GM12878 (cell line): ENCODE data around the gene CTBP1.

Source experiments
- EZH2 ChIP-seq: IDR thresholded peaks from 2 replicates; pipeline ENCODE4 v1.6.1; 2012; ENCODE audit warnings: low read depth, mild to moderate bottlenecking, control low read depth, inconsistent platforms, low read length, borderline replicate concordance; ENCODE audit not compliant: control insufficient read depth
- TAF1 ChIP-seq: IDR thresholded peaks from 2 replicates; pipeline ENCODE4 v1.6.1; 2011; ENCODE audit warnings: mild to moderate bottlenecking, low read depth, low read length, borderline replicate concordance
- TBL1XR1 ChIP-seq: IDR thresholded peaks from 2 replicates; pipeline ENCODE4 v1.6.1; 2012; ENCODE audit warnings: low read depth, low read length, improper control_type of control experiment
- TF ChIP-seq, protein P1 (sequence below): IDR thresholded peaks from 2 replicates; pipeline ENCODE4 v1.6.1; 2012; ENCODE audit warnings: low read depth, low read length, improper control_type of control experiment
- TF ChIP-seq, protein P2 (sequence below), 3 experiments: IDR thresholded peaks in 2 of 3; conservative IDR thresholded peaks in 1 of 3; 2 replicates each; pipeline ENCODE4 v1.5.1; 2011; ENCODE audit warnings: low read depth in 3 of 3, low read length in 3 of 3, mild to moderate bottlenecking in 3 of 3, control low read depth in 2 of 3, moderate library complexity in 2 of 3, inconsistent platforms in 1 of 3, mixed read lengths in 1 of 3; ENCODE audit not compliant: control insufficient read depth in 2 of 3, insufficient read depth in 1 of 3; ENCODE audit errors: extremely low read depth in 1 of 3

GRCh38 chr4:1178300-1179088 lies 70.4 kb downstream of the CTBP1 start:
- TF ChIP-seq, protein P1, sequence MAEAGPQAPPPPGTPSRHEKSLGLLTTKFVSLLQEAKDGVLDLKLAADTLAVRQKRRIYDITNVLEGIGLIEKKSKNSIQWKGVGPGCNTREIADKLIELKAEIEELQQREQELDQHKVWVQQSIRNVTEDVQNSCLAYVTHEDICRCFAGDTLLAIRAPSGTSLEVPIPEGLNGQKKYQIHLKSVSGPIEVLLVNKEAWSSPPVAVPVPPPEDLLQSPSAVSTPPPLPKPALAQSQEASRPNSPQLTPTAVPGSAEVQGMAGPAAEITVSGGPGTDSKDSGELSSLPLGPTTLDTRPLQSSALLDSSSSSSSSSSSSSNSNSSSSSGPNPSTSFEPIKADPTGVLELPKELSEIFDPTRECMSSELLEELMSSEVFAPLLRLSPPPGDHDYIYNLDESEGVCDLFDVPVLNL: no peak
- TF ChIP-seq TBL1XR1 (no peak), EZH2 (no peak), TAF1 (no peak)
- TF ChIP-seq, protein P2, sequence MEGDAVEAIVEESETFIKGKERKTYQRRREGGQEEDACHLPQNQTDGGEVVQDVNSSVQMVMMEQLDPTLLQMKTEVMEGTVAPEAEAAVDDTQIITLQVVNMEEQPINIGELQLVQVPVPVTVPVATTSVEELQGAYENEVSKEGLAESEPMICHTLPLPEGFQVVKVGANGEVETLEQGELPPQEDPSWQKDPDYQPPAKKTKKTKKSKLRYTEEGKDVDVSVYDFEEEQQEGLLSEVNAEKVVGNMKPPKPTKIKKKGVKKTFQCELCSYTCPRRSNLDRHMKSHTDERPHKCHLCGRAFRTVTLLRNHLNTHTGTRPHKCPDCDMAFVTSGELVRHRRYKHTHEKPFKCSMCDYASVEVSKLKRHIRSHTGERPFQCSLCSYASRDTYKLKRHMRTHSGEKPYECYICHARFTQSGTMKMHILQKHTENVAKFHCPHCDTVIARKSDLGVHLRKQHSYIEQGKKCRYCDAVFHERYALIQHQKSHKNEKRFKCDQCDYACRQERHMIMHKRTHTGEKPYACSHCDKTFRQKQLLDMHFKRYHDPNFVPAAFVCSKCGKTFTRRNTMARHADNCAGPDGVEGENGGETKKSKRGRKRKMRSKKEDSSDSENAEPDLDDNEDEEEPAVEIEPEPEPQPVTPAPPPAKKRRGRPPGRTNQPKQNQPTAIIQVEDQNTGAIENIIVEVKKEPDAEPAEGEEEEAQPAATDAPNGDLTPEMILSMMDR (IDR thresholded peaks at IDR 0.05 in 2 of 3, conservative IDR thresholded peaks at IDR 0.05 in 1 of 3; ENCODE audit: control insufficient read depth in 2 of 3, extremely low read depth in 1 of 3, insufficient read depth in 1 of 3, low read depth in 3 of 3, low read length in 3 of 3): no peak
